ENCODE measurements around the gene PCNX1. TPM values are rescaled to one million over a fixed set of nuclear protein-coding genes. Genes with fewer than 3 reads are reported as not detected.
"Not testable (repeated sequence)": the region's sequence is repeated elsewhere in the genome, so short reads cannot be mapped to it uniquely, and the experiment has no call there.

The PCNX1 gene
- total RNA-seq, 1 experiment from 2014 or later, result 23.3 TPM

GRCh38 chr14:70858641-70859040 lies 48.6 kb upstream of the PCNX1 start:
- Histone ChIP-seq H4K20me1 (ENCODE audit: low read length) (0 out of 2 replicates have a peak, but pooled peaks cover 3% of the 10 kb centered on the region), H3K79me2 (ENCODE audit: low read length) (no peaks in the 10 kb centered on the region), H3K27me3 (ENCODE audit: low read length) (no peaks in the 10 kb centered on the region), H2AFZ (ENCODE audit: low read length) (no peak overlapping the region), H3K9me3 (ENCODE audit: low read length) (no peaks in the 10 kb centered on the region), H3K9me2 (replicated peaks; ENCODE audit: low read length) (no peaks in the 10 kb centered on the region), H3K4me1 (ENCODE audit: insufficient read depth, low read length) (peaks cover 16% of the 10 kb centered on the region), H3F3A (ENCODE audit: low read length, unreplicated experiment) (peaks cover 6% of the 10 kb centered on the region), H3K36me3 (ENCODE audit: low read depth, low read length) (no peaks in the 10 kb centered on the region), H3K4me2 (ENCODE audit: low read length) (no peak overlapping the region), H3K27ac (ENCODE audit: low read length) (no peak overlapping the region), H3K4me3 (ENCODE audit: low read length) (no peak overlapping the region), H3K9ac (ENCODE audit: low read length) (no peak overlapping the region)
- TF ChIP-seq, protein P1, sequence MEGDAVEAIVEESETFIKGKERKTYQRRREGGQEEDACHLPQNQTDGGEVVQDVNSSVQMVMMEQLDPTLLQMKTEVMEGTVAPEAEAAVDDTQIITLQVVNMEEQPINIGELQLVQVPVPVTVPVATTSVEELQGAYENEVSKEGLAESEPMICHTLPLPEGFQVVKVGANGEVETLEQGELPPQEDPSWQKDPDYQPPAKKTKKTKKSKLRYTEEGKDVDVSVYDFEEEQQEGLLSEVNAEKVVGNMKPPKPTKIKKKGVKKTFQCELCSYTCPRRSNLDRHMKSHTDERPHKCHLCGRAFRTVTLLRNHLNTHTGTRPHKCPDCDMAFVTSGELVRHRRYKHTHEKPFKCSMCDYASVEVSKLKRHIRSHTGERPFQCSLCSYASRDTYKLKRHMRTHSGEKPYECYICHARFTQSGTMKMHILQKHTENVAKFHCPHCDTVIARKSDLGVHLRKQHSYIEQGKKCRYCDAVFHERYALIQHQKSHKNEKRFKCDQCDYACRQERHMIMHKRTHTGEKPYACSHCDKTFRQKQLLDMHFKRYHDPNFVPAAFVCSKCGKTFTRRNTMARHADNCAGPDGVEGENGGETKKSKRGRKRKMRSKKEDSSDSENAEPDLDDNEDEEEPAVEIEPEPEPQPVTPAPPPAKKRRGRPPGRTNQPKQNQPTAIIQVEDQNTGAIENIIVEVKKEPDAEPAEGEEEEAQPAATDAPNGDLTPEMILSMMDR (conservative IDR thresholded peaks at IDR 0.05; ENCODE audit: low read depth, low read length), result peak; percentile 20; the same call in 1 of the 2 replicates
- no peak for TF ChIP-seq EZH2 (IDR thresholded peaks at IDR 0.05; ENCODE audit: low read length, unreplicated experiment)
- POLR2A ChIA-PET (ENCODE audit: unreplicated experiment), result no interaction called here
- ATAC-seq (no peak), DNase-seq (no peak)
- no TSS peak for BruUV-seq (replicated peaks)
- CTCF ChIA-PET, result no interaction called here
- intact Hi-C loops (cut with micrococcal nuclease), result no loop called here

DNA sequence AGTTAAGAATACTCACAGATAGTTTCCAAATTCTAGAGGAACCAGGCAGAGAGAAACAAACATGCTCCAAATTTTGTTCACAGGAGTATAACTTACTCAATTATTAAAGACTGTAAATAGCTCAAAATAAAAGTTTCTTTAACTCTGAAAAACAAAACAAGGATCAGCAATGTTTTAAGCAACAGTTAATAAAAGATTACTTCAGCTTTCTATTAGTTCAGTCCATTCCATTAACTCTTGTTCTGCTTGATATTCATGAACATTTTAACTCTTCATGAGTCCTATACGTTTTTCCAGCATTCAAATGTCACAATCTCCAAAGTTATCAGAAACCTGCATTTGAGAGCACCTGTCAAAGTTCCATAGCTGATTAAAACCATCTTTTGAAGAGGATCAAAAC lies 40.3 kb upstream of the PCNX1 start:
- H3K9ac ChIP-seq (ENCODE audit: low read length); H3K27me3 ChIP-seq (ENCODE audit: low read length); ATAC-seq; H3K36me3 ChIP-seq (ENCODE audit: low read depth, low read length); H4K20me1 ChIP-seq (ENCODE audit: low read length); H3K9me3 ChIP-seq (ENCODE audit: low read length); H3F3A ChIP-seq (ENCODE audit: low read length, unreplicated experiment); H3K79me2 ChIP-seq (ENCODE audit: low read length); DNase-seq; H3K4me1 ChIP-seq (ENCODE audit: insufficient read depth, low read length); CTCF ChIA-PET; intact Hi-C loops (cut with micrococcal nuclease); BruUV-seq (replicated peaks); H3K27ac ChIP-seq (ENCODE audit: low read length); H3K9me2 ChIP-seq (replicated peaks; ENCODE audit: low read length); POLR2A ChIA-PET (ENCODE audit: unreplicated experiment); H2AFZ ChIP-seq (ENCODE audit: low read length); H3K4me2 ChIP-seq (ENCODE audit: low read length); H3K4me3 ChIP-seq (ENCODE audit: low read length): not testable (repeated sequence)

DNA sequence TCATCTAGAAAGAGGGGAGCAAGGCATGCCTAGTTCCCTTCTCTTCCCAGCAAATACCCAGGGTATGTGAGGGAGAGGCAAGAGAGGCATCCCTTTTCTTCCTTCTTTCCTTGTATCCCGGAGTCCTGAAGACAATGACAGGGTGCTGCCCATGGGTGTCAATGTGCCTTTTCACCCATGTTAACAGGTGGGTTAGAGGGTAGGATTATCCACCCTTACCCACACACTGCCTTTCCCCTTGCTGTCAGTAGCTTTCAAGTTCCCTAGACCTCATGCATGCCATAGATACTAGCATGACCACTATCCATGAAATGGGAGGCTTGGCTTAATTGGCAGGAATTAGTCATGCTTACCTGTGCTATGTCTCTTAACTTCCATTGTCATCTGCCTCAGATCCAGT lies 36.3 kb upstream of the PCNX1 start:
- POLR2A ChIA-PET (ENCODE audit: unreplicated experiment), result no interaction called here
- TF ChIP-seq, protein P1 (conservative IDR thresholded peaks at IDR 0.05; ENCODE audit: low read depth, low read length), result no peak
- TF ChIP-seq EZH2phosphoT487 (IDR thresholded peaks at IDR 0.05; ENCODE audit: borderline replicate concordance, low read length), result no peak
- no peak for TF ChIP-seq EZH2 (IDR thresholded peaks at IDR 0.05; ENCODE audit: low read length, unreplicated experiment)
- H3K27me3 ChIP-seq (ENCODE audit: low read length), result no peaks in the 10 kb centered on the region
- no peaks in the 10 kb centered on the region for H3K9me2 ChIP-seq (replicated peaks; ENCODE audit: low read length)
- H3F3A ChIP-seq (ENCODE audit: low read length, unreplicated experiment), result no peaks in the 10 kb centered on the region
- H4K20me1 ChIP-seq (ENCODE audit: low read length), result no peaks in the 10 kb centered on the region
- intact Hi-C loops (cut with micrococcal nuclease), result no loop called here
- no peak overlapping the region for H3K27ac ChIP-seq (ENCODE audit: low read length)
- no peak overlapping the region for H3K9ac ChIP-seq (ENCODE audit: low read length)
- DNase-seq, result no peak
- H3K9me3 ChIP-seq (ENCODE audit: low read length), result peaks cover 6% of the 10 kb centered on the region; the same call in 1 of the 2 replicates
- CTCF ChIA-PET, result no interaction called here
- H3K4me3 ChIP-seq (ENCODE audit: low read length), result no peak overlapping the region
- H3K36me3 ChIP-seq (ENCODE audit: low read depth, low read length), result no peaks in the 10 kb centered on the region
- no peaks in the 10 kb centered on the region for H3K4me1 ChIP-seq (ENCODE audit: insufficient read depth, low read length)
- no peak for ATAC-seq
- no peak overlapping the region for H2AFZ ChIP-seq (ENCODE audit: low read length)
- H3K4me2 ChIP-seq (ENCODE audit: low read length), result no peak overlapping the region
- no peaks in the 10 kb centered on the region for H3K79me2 ChIP-seq (ENCODE audit: low read length)
- BruUV-seq (replicated peaks), result no TSS peak
